CD4-positive, alpha-beta T cell treated with Interleukin-4 for 4 hours (primary cell): ENCODE measurements around the gene CDHR4.
"Not testable (repeated sequence)": the region's sequence is repeated elsewhere in the genome, so short reads cannot be mapped to it uniquely, and the experiment has no call there.

Experiments used
- DNase-seq: peaks from one replicate; pipeline ENCODE4 v3.0.0-alpha.2; 2020

CDHR4 gene

DNA sequence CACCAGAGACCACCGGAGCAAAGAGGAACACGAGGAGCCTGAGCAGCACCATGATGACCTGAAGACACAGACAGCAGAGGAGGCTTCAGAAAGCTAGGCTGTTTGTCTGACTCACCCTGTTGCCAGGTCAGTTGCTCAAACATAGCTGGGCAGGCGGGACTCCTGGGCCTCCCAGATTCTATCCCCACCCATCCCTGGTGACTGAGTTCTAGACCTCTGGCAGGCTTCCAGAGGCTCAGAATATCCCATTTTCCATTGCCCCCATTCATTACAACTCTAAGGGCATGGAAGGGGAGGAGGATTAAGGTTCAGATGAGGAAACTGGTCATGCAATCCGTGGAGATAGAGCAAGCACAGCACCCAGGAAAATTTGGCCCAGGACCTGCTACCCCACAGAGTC, at the start of gene CDHR4:
TSS of gene CDHR4 (minus strand) at position 113 of the 400 bp plus-strand sequence. CDS start at position 52, 61 bp downstream.
- DNase-seq = no peak

DNA sequence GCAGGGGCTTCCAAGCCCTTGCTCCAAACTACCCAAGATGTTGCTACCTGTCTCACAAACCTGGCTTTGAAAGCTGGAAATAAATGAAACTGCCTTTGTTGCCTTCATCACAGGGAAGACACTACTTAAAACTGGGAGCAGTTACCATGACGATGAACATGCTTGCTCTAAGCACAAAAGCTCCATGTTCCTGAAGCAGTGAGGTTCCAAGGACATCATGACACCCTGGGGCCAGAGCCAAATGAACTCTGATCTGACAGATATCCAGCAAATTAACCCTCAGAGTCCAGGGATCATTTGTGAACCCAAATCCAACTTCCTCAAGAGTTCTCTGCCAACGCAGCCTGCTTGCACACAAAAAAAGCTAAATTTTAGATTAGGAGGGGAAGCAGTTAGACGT, 46.0 kb upstream of the CDHR4 start:
- no peak for DNase-seq

- no peak for DNase-seq
Observed at GRCh38 chr3:49844464-49845183, 45.0 kb upstream of the CDHR4 start.

- no peak for DNase-seq
Observed at GRCh38 chr3:49842843-49843517, 43.3 kb upstream of the CDHR4 start.

GRCh38 chr3:49841806-49842205, 42.1 kb upstream of the CDHR4 start:
- DNase-seq = no peak

DNA sequence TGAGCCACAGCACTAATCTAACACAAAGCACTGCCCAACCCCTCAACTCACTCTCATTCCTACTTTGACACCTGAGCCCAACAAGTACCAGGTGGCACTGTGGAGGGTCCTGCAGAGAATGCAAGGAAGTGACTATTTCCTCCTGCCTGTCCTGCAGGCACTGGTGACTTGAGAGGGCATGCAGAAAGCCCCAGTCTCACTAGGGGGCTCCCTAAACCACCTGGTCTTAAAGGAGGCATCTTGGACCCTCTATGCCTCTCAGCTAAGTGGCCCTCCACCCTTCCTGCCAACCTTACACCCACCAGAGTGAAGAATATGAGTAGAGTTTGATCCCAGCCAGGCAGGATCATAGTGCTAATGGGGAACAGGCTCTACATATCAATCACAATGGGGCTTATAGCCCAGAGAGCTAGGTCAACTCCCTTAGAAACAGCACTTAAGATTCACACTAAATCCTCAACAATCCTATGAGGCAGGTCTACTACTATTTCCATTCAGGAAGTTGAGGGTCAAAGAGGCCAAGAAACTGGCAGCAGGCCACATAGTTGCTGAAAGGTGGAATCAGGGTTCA, 41.5 kb upstream of the CDHR4 start:
- no peak for DNase-seq

- DNase-seq = no peak
Observed at GRCh38 chr3:49840388-49840787, 40.7 kb upstream of the CDHR4 start.

DNA sequence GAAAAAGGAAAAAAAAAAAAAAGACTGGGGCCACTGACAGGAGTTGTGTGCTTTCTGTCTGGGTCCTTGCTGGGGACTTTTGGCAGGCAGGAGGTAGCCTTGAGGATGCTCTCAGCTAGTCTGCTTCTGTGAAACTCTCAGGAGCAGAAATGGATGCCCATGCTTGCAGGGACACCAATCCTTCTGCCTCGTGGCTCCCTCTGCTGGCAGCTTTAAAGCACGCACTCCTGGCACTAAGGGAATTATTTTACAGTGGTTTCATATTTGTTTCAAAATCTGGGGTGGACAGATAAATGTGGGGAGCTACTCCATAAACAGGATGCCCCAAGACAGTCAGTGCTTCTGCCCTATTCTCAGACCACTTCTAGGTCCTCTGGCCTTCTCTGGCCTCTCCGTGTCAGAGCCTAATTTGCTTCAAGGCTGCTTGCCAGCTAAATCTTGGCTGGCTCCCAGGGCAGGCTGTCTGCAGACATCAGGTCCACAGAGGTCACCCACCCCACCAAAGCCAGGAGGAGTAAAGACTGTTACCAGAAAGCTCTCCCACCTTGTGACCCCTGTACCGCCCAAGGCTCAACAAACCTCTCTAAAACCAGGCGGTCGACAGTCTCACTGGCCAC, 39.6 kb upstream of the CDHR4 start:
- peak; percentile 83 for DNase-seq

- DNase-seq = no peak
Observed at GRCh38 chr3:49831341-49831740, 31.7 kb upstream of the CDHR4 start.

- DNase-seq = no peak
Observed at GRCh38 chr3:49826016-49826415, 26.3 kb upstream of the CDHR4 start.

DNA sequence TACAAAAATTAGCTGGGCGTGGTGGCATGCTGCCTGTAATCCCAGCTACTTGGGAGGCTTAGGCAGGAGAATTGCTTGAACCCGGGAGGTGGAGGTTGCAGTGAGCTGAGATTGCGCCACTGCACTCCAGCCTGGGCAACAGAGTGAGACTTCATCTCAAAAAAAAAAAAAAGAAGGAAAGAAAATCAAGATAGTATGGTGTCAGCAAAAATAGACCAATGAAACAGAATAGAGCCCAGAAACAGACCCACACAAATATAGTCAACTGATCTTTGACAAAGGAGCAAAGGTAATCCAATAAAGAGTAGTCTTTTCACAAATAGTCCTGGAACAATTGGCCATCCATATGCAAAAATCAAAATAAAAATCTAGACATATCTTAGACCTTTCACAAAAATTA, 23.5 kb upstream of the CDHR4 start:
- DNase-seq = not testable (repeated sequence)

DNA sequence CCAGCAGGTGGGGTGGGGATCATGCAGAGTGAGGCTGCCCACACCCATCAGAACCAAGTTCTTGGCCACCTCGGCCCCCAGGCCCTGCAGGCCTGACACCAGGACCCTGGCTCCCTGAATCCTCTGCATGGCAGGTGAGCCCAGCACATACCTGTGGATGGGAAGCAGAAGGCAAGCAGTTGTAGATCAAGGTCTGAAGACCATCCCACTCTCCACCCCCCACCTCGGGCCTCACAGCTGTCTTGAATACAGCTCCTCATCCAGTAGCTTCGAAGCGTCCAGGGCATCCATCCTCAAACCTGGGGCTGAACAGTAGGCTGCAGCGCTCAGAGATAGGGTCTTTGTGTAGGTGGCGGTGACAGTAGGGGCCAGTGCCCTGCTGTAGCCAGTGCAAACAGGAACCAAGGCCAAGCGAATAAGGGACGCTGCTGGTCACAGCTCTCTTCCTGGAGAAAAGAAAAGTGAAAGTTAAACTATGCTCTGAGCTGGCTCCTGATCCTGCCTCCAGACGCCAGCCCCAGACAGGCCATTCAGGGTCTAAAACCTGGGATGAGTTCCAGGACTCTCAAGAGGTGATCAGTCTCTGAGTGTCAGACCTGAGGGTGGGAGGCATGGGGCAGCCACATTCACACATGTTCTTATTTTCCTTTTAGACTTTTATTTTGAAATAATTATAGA, 14.0 kb upstream of the CDHR4 start, which contains the start of gene UBA7:
TSS of gene UBA7 (minus strand) at position 457 of the 678 bp plus-strand sequence. CDS start at position 291, 166 bp downstream.
- peak; percentile 49 for DNase-seq

DNA sequence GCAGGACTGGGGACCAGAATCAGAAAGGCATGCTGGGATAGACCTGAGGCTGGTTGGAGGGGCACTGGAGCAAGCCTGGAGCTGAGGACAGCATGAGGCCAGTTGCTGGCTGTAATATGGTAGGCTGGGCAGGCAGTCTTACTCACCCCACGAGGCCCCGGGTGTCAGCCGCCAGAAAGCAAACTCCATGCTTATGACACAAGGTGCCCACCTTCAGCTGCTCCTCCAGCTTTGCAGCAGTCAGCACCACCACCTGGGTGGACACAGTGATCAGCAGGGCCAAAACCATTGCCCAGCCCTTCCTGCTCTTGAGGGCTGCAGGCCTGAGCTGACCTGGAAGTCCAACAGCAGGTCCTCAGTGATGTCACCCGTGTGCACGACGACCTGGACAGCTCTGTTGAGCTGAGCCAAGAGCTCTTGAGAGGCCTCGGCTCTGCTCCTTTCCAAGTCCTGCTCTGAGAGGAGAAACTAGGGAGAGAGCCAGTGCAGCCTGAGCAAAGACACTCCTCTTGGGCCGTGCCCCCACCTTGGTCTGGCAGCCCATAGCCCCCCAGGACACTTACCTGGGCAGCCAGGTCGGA, 13.3 kb upstream of the CDHR4 start:
- no peak for DNase-seq

DNA sequence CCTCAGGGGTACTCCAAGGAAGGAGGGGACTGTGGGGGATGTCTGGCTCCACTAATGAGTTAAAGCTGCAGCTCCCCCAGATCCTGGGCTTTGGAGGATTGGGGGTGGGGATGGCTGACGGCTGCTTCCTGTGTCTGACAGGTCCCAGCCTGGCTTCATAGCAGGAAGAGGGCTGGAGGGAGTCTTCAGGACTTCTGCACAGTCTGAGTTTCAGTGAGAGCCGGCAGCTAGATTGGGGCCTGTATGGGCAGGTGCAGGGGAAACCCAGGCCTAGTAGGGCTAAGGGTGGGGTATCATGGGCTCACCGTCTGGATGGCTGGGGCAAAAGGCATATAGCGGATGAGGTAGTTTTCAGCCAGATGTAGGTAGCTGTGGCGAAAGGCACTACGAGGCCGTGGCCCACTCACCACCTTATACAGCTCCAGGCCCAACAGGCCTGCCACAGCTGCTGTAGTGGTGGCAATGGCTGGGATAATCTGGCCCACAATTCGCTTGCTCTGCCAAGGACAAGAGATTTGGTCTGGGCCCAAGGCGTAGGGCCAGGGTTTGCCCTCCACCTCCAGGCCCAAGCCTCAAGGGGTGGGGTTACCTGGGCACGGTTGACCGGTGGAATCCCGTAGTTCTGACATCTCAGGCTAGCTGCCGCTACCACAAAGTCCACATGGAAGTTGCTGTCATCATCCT, 7.9 kb upstream of the CDHR4 start:
- DNase-seq = no peak

GRCh38 chr3:49806850-49807249, 7.2 kb upstream of the CDHR4 start:
- no peak for DNase-seq

GRCh38 chr3:49805897-49806701, 6.4 kb upstream of the CDHR4 start:
- no peak for DNase-seq

DNA sequence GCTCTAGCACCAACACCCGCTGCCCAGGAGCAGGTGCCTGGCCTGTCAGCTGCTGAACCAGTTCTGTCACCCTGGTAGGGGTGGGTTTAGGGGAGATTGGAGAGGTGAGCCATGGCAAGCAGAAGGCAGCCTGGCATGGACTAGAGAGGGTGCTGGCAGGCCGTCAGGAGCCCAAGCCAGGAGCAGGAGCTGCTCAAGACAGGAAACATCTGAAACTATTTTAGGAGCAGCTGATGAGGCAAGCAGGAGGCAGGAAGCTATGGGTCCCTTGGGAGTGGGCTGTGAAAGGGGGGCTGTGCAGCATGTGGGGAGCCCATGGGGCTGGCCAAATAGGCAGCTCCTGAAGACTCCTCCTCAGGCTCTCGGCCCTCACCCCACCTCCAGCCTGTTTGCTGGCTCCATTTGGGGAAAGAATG, 5.7 kb upstream of the CDHR4 start:
- DNase-seq = no peak

GRCh38 chr3:49804141-49805041, 4.7 kb upstream of the CDHR4 start:
- no peak for DNase-seq

DNA sequence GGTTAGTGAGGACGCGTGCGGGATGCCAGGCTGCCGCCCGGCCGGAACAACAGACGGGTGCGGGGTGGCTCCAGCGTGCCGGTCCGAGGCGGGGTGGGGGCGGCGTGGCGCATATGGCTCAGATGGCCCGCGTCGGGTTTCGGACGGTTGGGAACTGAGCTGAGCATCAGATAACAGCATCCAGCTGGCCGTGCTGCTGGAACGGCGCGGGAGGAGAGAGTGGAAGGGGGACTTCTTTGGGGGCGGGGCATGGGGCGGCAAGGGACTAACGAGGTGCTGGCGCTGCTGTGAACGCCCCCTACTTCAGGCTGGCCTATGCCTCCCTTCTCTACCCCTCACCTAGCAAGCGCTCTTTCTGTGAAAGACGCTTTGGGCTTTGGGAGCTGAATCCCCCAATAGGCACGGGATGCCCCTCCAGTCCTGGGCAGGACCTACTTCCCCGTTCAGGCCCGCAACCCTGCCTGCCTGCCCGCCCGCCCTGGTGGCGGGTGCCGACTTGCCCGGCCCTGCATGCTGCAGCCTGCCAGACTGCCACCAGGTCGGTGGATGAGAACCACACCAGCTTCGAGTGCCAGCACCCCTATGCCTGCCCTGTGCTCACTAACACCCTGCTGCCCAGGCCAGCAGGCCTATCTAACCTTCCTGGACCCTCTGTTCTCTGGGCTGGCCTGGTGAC, 3.9 kb upstream of the CDHR4 start:
- DNase-seq = peak; percentile 20
